ENCODE measurements around the gene ANXA3. TPM values are rescaled to one million over a fixed set of nuclear protein-coding genes. Genes with fewer than 3 reads are reported as not detected.

Gene ANXA3
- total RNA-seq, 1 experiment from 2014 or later: 263 TPM

DNA sequence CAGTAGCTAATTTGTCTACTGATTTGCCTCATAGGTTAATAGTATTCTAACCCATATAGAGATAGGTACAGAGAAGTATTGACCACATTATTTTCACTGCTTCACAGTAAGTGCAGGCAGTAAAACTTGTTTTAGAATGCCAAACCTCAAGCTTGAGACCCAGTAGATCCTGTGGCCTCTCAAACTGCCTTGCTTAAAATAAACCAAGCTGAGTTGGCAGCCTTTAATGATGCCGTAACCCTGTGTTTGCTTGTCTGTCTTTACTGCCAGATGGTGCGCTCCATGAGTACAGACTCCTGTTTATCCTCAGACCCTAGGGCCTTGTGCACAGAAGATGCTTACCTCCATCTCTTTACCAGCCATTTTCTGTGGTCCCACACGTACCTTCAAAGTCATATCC lies 50.8 kb downstream of the ANXA3 start:
- H3K27ac ChIP-seq (ENCODE audit: low read length): no peak overlapping the region
- POLR2A ChIA-PET (ENCODE audit: unreplicated experiment): no interaction called here
- peaks cover 39% of the 10 kb centered on the region for H3K36me3 ChIP-seq (ENCODE audit: low read depth, low read length)
- H3K79me2 ChIP-seq (ENCODE audit: low read length): no peaks in the 10 kb centered on the region
- intact Hi-C loops (cut with micrococcal nuclease): no loop called here
- no peak for TF ChIP-seq EZH2phosphoT487 (IDR thresholded peaks at IDR 0.05; ENCODE audit: borderline replicate concordance, low read length)
- no peak for TF ChIP-seq CTCF (conservative IDR thresholded peaks at IDR 0.05; ENCODE audit: low read depth, low read length)
- no peak for TF ChIP-seq EZH2 (IDR thresholded peaks at IDR 0.05; ENCODE audit: low read length, unreplicated experiment)
- no peak for DNase-seq
- no peak overlapping the region for H2AFZ ChIP-seq (ENCODE audit: low read length)
- no peak overlapping the region for H3K4me2 ChIP-seq (ENCODE audit: low read length)
- no peaks in the 10 kb centered on the region for H3K4me1 ChIP-seq (ENCODE audit: insufficient read depth, low read length)
- H3F3A ChIP-seq (ENCODE audit: low read length, unreplicated experiment): no peaks in the 10 kb centered on the region
- CTCF ChIA-PET: no interaction called here
- H3K4me3 ChIP-seq (ENCODE audit: low read length): no peak overlapping the region
- no peaks in the 10 kb centered on the region for H3K27me3 ChIP-seq (ENCODE audit: low read length)
- no peak for ATAC-seq
- BruUV-seq (replicated peaks): no TSS peak
- H4K20me1 ChIP-seq (ENCODE audit: low read length): no peaks in the 10 kb centered on the region
- no peak overlapping the region for H3K9ac ChIP-seq (ENCODE audit: low read length)
- no peaks in the 10 kb centered on the region for H3K9me3 ChIP-seq (ENCODE audit: low read length)
- no peaks in the 10 kb centered on the region for H3K9me2 ChIP-seq (replicated peaks; ENCODE audit: low read length)

- no peaks in the 10 kb centered on the region for H3K4me1 ChIP-seq (ENCODE audit: insufficient read depth, low read length)
- H3F3A ChIP-seq (ENCODE audit: low read length, unreplicated experiment): no peaks in the 10 kb centered on the region
- H2AFZ ChIP-seq (ENCODE audit: low read length): no peak overlapping the region
- no TSS peak for BruUV-seq (replicated peaks)
- no peaks in the 10 kb centered on the region for H4K20me1 ChIP-seq (ENCODE audit: low read length)
- H3K4me3 ChIP-seq (ENCODE audit: low read length): no peak overlapping the region
- no peaks in the 10 kb centered on the region for H3K9me2 ChIP-seq (replicated peaks; ENCODE audit: low read length)
- no peaks in the 10 kb centered on the region for H3K9me3 ChIP-seq (ENCODE audit: low read length)
- no peak overlapping the region for H3K4me2 ChIP-seq (ENCODE audit: low read length)
- intact Hi-C loops (cut with micrococcal nuclease): no loop called here
- H3K27me3 ChIP-seq (ENCODE audit: low read length): no peaks in the 10 kb centered on the region
- POLR2A ChIA-PET (ENCODE audit: unreplicated experiment): no interaction called here
- no peak overlapping the region for H3K9ac ChIP-seq (ENCODE audit: low read length)
- H3K27ac ChIP-seq (ENCODE audit: low read length): no peak overlapping the region
- ATAC-seq (no peak), DNase-seq (no peak)
- CTCF ChIA-PET: no interaction called here
- TF ChIP-seq EZH2phosphoT487 (IDR thresholded peaks at IDR 0.05; ENCODE audit: borderline replicate concordance, low read length) (no peak), CTCF (conservative IDR thresholded peaks at IDR 0.05; ENCODE audit: low read depth, low read length) (no peak), EZH2 (IDR thresholded peaks at IDR 0.05; ENCODE audit: low read length, unreplicated experiment) (no peak)
- H3K36me3 ChIP-seq (ENCODE audit: low read depth, low read length): peaks cover 47% of the 10 kb centered on the region
- no peaks in the 10 kb centered on the region for H3K79me2 ChIP-seq (ENCODE audit: low read length)
Observed at GRCh38 chr4:78603384-78603783, 51.8 kb downstream of the ANXA3 start.

DNA sequence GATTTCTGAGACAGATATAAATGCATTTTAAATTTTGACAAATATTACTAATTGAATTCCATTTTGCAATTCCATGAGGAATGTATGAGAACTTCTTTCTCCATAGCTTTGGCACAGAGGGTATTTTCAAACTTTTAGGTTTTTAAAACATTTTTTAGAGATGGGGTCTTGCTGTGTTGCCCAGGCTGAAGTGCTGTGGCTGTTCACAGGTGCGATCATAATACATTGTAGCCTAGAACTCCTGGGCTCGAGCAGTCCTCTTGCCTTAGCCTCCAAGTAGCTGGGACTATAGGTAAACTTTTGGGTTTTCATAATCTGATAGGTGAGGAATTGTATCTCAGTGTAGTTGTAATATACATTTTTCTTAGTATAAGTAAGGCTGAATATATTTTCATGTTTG lies 53.4 kb downstream of the ANXA3 start:
- no peaks in the 10 kb centered on the region for H3K4me1 ChIP-seq (ENCODE audit: insufficient read depth, low read length)
- H3K9me2 ChIP-seq (replicated peaks; ENCODE audit: low read length): no peaks in the 10 kb centered on the region
- H3K4me3 ChIP-seq (ENCODE audit: low read length): no peak overlapping the region
- POLR2A ChIA-PET (ENCODE audit: unreplicated experiment): no interaction called here
- no peak overlapping the region for H3K9ac ChIP-seq (ENCODE audit: low read length)
- H3K36me3 ChIP-seq (ENCODE audit: low read depth, low read length): peaks cover 41% of the 10 kb centered on the region
- DNase-seq: no peak
- CTCF ChIA-PET: no interaction called here
- intact Hi-C loops (cut with micrococcal nuclease): no loop called here
- H2AFZ ChIP-seq (ENCODE audit: low read length): no peak overlapping the region
- no peaks in the 10 kb centered on the region for H3K27me3 ChIP-seq (ENCODE audit: low read length)
- no TSS peak for BruUV-seq (replicated peaks)
- no peaks in the 10 kb centered on the region for H4K20me1 ChIP-seq (ENCODE audit: low read length)
- no peaks in the 10 kb centered on the region for H3K79me2 ChIP-seq (ENCODE audit: low read length)
- H3K4me2 ChIP-seq (ENCODE audit: low read length): no peak overlapping the region
- no peak for ATAC-seq
- no peaks in the 10 kb centered on the region for H3K9me3 ChIP-seq (ENCODE audit: low read length)
- H3F3A ChIP-seq (ENCODE audit: low read length, unreplicated experiment): no peaks in the 10 kb centered on the region
- no peak overlapping the region for H3K27ac ChIP-seq (ENCODE audit: low read length)
- no peak for TF ChIP-seq EZH2 (IDR thresholded peaks at IDR 0.05; ENCODE audit: low read length, unreplicated experiment)
- TF ChIP-seq EZH2phosphoT487 (IDR thresholded peaks at IDR 0.05; ENCODE audit: borderline replicate concordance, low read length): no peak
- no peak for TF ChIP-seq CTCF (conservative IDR thresholded peaks at IDR 0.05; ENCODE audit: low read depth, low read length)
